Progenitor cell of endocrine pancreas (in vitro differentiated cells): ENCODE data around the gene PLEKHA6. TPM values are rescaled to one million over a fixed set of nuclear protein-coding genes. Genes with fewer than 3 reads are reported as not detected.

Experiments used
- DNase-seq: peaks from one replicate; pipeline ENCODE4 v3.0.0; 2021; ENCODE audit warnings: low spot score; ENCODE audit not compliant: unreplicated experiment
- H3K27ac Mint-ChIP-seq: 2 replicates; pipeline ENCODE4 v1.8.0; 2021; ENCODE audit warnings: mild to moderate bottlenecking, moderate library complexity, mixed read lengths
- H3K27me3 Mint-ChIP-seq: 2 replicates; pipeline ENCODE4 v1.8.0; 2021; ENCODE audit warnings: mixed read lengths
- H3K36me3 Mint-ChIP-seq: 2 replicates; pipeline ENCODE4 v1.8.0; 2022; ENCODE audit warnings: mixed read lengths; ENCODE audit not compliant: insufficient read depth
- H3K4me1 Mint-ChIP-seq: 2 replicates; pipeline ENCODE4 v1.8.0; 2021; ENCODE audit warnings: low read depth, mixed read lengths
- H3K4me3 Mint-ChIP-seq: 2 replicates; pipeline ENCODE4 v1.8.0; 2021; ENCODE audit warnings: low read depth, mild to moderate bottlenecking, moderate library complexity, mixed read lengths
- H3K9me3 Mint-ChIP-seq: 2 replicates; pipeline ENCODE4 v1.8.0; 2021; ENCODE audit warnings: low read depth, mixed read lengths
- total RNA-seq: library from RNA; stranded (reverse); gene quantifications from 2 replicates; pipeline ENCODE4 v1.2.1, GENCODE V29; 2021
- TF ChIP-seq, protein P1 (sequence below): fragments of 200-600 bp; sonication (generic); IDR thresholded peaks from one replicate; pipeline ENCODE4 v1.5.0; 2021; ENCODE audit warnings: antibody characterized with exemption, mild to moderate bottlenecking; ENCODE audit not compliant: unreplicated experiment

PLEKHA6 gene
- total RNA-seq, 1 donor from 2014 or later: 66.9 TPM

DNA sequence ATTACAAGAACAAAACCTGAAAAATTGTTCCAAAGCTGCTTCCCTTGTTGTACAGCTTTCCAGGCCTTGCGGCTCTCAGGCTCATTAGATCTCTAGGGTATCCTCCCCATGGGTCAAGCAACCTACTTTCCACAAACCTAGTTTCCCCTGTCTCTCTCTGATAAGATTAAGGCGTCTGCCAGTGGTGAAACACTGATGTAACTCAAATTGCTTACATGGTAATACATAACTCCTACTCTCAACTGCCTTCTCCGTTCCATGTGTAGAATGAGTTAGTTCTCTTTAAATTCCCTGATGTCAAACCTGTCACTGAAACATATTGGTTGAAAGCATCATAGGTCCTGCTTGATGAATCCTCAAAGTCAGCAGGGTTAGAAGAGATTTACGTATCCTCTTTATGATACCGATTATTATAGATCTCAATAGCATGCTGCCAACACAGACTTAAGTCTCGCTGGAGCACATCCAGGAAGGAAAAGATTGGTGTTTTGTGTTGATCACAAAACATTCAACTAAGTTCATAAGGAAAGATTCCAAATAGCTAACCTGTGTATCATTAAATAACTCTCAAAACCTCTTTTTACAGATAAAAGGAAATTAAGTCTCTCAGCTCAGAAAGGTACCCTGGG is 41.3 kb upstream of the PLEKHA6 start:
- no peak overlapping the region for H3K4me3 Mint-ChIP-seq
- H3K36me3 Mint-ChIP-seq: peaks cover 14% of the 10 kb centered on the region
- TF ChIP-seq, protein P1, sequence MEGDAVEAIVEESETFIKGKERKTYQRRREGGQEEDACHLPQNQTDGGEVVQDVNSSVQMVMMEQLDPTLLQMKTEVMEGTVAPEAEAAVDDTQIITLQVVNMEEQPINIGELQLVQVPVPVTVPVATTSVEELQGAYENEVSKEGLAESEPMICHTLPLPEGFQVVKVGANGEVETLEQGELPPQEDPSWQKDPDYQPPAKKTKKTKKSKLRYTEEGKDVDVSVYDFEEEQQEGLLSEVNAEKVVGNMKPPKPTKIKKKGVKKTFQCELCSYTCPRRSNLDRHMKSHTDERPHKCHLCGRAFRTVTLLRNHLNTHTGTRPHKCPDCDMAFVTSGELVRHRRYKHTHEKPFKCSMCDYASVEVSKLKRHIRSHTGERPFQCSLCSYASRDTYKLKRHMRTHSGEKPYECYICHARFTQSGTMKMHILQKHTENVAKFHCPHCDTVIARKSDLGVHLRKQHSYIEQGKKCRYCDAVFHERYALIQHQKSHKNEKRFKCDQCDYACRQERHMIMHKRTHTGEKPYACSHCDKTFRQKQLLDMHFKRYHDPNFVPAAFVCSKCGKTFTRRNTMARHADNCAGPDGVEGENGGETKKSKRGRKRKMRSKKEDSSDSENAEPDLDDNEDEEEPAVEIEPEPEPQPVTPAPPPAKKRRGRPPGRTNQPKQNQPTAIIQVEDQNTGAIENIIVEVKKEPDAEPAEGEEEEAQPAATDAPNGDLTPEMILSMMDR: no peak
- H3K27ac Mint-ChIP-seq: peak overlapping the region; percentile 42
- H3K4me1 Mint-ChIP-seq: peaks cover 10% of the 10 kb centered on the region
- no peak for DNase-seq
- no peaks in the 10 kb centered on the region for H3K9me3 Mint-ChIP-seq
- H3K27me3 Mint-ChIP-seq: no peaks in the 10 kb centered on the region

DNA sequence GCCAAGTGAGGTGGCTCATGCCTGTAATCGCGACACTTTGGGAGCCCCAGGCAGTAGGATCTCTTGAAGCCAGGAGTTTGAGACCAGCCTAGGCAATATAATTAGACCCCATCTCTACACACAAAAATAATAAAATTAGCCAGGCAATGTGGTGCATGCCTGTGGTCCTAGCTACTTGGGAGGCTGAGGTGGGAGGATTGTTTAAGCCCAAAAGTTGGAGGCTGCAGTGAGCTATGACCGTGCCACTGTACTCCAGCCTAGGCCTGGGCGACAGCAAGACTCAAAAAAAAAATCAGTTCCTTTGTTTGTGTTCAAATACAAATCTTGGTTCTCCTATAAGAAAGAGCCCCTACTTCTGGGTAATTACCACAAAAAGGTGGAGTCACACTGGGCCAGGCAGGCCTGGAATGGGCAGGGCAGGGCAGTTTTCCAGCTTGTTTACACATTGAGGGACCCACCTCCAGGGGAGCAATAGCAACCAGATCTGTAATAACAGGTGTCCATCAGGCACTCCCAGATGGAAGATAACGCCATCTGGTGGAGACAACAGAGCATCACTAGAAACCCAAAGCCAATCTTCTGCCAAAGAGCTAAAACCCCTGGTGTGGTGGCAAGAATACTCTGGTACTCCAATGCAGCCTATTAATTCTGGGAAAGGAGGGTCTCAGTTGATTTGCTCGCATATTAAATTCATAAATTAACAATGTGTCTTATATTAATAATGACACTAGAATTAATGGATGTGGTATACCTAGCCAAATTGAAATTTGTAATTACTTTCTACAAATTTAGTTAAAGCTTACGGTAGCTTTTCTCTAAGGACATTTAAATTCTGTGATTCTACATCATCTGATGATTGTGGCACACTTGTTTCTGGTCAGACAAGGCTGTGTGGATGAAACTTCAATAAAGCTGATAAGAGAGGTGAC is 38.7 kb upstream of the PLEKHA6 start:
- H3K4me3 Mint-ChIP-seq: no peak overlapping the region
- peaks cover 1% of the 10 kb centered on the region for H3K4me1 Mint-ChIP-seq
- H3K27me3 Mint-ChIP-seq: peaks cover 3% of the 10 kb centered on the region
- DNase-seq: peak; percentile 37
- peaks cover 3% of the 10 kb centered on the region for H3K9me3 Mint-ChIP-seq
- TF ChIP-seq, protein P1: peak; percentile 77
- peaks cover 12% of the 10 kb centered on the region for H3K36me3 Mint-ChIP-seq
- H3K27ac Mint-ChIP-seq: peak overlapping the region; percentile 84

DNA sequence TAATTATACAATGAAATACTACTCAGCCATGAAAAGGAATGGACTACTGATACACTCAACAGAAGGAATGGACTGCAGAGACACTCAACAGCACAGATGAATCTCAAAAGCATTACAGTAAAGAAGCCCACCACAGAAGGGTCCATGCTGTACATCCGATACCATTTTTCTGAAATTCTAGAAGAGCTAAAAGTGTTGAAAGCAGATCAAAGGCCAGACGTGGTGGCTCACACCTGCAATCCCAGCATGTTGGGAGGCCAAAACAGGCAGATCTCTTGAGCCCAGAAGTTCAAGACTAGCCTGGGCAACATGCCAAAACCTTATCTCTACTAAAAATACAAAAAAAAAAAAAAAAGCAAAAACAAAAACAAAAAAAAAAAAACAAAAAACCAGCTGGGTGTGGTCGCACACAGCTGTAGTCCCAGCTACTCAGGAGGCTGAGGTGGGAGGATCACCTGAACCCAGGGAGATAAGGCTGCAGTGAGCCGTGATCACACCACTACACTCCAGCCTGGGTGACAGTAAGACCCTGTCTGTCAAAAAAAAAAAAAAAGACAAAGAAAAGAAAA is 36.4 kb upstream of the PLEKHA6 start:
- Mint-ChIP-seq H3K9me3 (peaks cover 4% of the 10 kb centered on the region), H3K27me3 (peaks cover 4% of the 10 kb centered on the region), H3K27ac (no peak overlapping the region), H3K4me3 (no peak overlapping the region), H3K36me3 (peaks cover 11% of the 10 kb centered on the region), H3K4me1 (peaks cover 1% of the 10 kb centered on the region)
- no peak for DNase-seq
- TF ChIP-seq, protein P1: no peak

DNA sequence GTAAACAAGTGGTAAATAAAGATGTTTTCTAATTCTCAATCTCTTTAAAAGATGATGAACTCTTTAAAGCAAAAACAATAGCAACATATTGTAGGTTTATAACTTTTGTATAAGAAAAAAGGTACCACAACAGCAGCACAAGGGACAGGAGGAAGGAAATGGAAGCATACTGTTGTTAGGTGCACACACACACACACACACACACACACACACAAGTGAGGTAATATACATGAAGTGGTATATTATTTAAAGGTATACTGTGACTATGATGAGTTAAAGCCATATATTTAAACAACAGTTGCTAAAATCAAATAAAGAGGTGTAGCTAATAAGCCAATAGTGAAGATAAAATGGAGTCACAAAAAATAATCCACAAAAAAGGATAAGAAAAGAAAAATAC is 31.9 kb upstream of the PLEKHA6 start:
- H3K4me3 Mint-ChIP-seq: no peak overlapping the region
- no peaks in the 10 kb centered on the region for H3K4me1 Mint-ChIP-seq
- peaks cover 1% of the 10 kb centered on the region for H3K36me3 Mint-ChIP-seq
- peaks cover 16% of the 10 kb centered on the region for H3K27me3 Mint-ChIP-seq
- H3K9me3 Mint-ChIP-seq: peaks cover 4% of the 10 kb centered on the region
- H3K27ac Mint-ChIP-seq: no peak overlapping the region
- DNase-seq: no peak
- TF ChIP-seq, protein P1: no peak

DNA sequence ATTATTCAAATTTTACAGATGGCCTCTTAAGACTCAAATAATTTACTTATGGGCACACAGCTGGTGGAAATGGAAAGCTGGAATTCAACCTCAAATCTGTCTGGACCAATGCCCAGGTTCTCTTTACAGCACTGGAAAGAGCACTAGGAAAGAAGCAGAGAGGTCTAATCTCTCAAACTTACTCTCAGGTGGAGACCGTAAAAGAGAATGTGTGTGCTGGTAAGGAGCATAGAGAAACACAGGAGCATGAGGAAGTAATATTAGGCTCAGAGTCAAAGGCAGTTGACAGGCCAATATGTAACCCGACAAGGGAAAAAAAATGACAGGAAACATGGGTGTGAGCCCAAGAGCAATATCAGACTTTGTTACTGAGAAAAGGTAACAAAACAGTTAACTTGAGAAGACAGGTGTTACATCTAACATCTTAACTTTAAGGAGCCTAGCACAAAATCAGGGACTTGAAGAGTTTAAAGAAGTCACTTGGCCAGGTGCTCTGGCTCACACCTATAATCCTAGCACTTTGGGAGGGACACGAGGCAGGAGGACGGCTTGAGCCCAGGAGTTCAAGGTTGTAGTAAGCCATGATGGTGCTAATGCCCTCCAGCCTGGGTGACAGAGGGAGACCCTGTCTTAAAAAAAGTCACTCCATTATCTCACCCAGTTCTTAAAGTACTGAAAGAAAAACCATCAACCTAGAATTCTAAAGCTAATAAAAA is 31.2 kb upstream of the PLEKHA6 start:
- H3K4me1 Mint-ChIP-seq: no peaks in the 10 kb centered on the region
- H3K9me3 Mint-ChIP-seq: peaks cover 4% of the 10 kb centered on the region
- DNase-seq: no peak
- TF ChIP-seq, protein P1: no peak
- H3K36me3 Mint-ChIP-seq: peaks cover under 1% of the 10 kb centered on the region
- no peak overlapping the region for H3K4me3 Mint-ChIP-seq
- H3K27ac Mint-ChIP-seq: no peak overlapping the region
- peaks cover 16% of the 10 kb centered on the region for H3K27me3 Mint-ChIP-seq
